ENCODE data around the gene PRAC1.

PRAC1 gene

GRCh38 chr17:48722201-48722907 is at the start of gene PRAC1:
Gene PRAC1, minus strand, starts transcription at chr17:48722518. Its CDS starts 126 bp downstream, at chr17:48722392.
- no peak for DNase-seq

GRCh38 chr17:48770954-48771353 is 48.6 kb upstream of the PRAC1 start:
- no peak for DNase-seq

GRCh38 chr17:48769009-48769675 is 46.8 kb upstream of the PRAC1 start:
- DNase-seq: no peak

- no peak for DNase-seq
These were observed 45.0 kb upstream of the PRAC1 start for GRCh38 chr17:48767263-48767774.

- DNase-seq: no peak
These were observed 38.8 kb upstream of the PRAC1 start for GRCh38 chr17:48761114-48761513.

- no peak for DNase-seq
These were observed 38.1 kb upstream of the PRAC1 start for GRCh38 chr17:48760411-48760810.

GRCh38 chr17:48759288-48759687 is 37.0 kb upstream of the PRAC1 start:
- DNase-seq: no peak

- no peak for DNase-seq
These were observed 35.2 kb upstream of the PRAC1 start for GRCh38 chr17:48757524-48757961.

GRCh38 chr17:48756830-48757251 is 34.5 kb upstream of the PRAC1 start:
- DNase-seq: no peak

- DNase-seq: no peak
These were observed 33.0 kb upstream of the PRAC1 start for GRCh38 chr17:48755356-48755755.

- DNase-seq: no peak
These were observed 32.4 kb upstream of the PRAC1 start for GRCh38 chr17:48754500-48755261.

- DNase-seq: no peak
These were observed 31.6 kb upstream of the PRAC1 start for GRCh38 chr17:48753794-48754499.

GRCh38 chr17:48752399-48753288 is 30.3 kb upstream of the PRAC1 start:
- DNase-seq: no peak

GRCh38 chr17:48751733-48752398 is 29.5 kb upstream of the PRAC1 start:
- DNase-seq: no peak

GRCh38 chr17:48751172-48751571 is 28.9 kb upstream of the PRAC1 start:
- no peak for DNase-seq

- no peak for DNase-seq
These were observed 27.6 kb upstream of the PRAC1 start for GRCh38 chr17:48749621-48750553.

- DNase-seq: no peak
These were observed 26.6 kb upstream of the PRAC1 start for GRCh38 chr17:48748718-48749566.

- no peak for DNase-seq
These were observed 25.4 kb upstream of the PRAC1 start for GRCh38 chr17:48747445-48748363.

Data from activated naive CD4-positive, alpha-beta T cell (primary cell).